Stimulated activated CD4-positive, alpha-beta T cell treated with anti-CD3 and anti-CD28 coated beads, Interleukin-1b, Interleukin-23, amount 100 ng/mL, for 4 hours (primary cell): ENCODE measurements around the gene MOAP1.
"Not testable (repeated sequence)": the region's sequence is repeated elsewhere in the genome, so short reads cannot be mapped to it uniquely, and the experiment has no call there.

Source experiments
- DNase-seq, 2 donors: peaks; one replicate each; pipeline ENCODE4 v3.0.0-alpha.2; 2020; ENCODE audit warnings: low read depth in 2 of 2

The MOAP1 gene

DNA sequence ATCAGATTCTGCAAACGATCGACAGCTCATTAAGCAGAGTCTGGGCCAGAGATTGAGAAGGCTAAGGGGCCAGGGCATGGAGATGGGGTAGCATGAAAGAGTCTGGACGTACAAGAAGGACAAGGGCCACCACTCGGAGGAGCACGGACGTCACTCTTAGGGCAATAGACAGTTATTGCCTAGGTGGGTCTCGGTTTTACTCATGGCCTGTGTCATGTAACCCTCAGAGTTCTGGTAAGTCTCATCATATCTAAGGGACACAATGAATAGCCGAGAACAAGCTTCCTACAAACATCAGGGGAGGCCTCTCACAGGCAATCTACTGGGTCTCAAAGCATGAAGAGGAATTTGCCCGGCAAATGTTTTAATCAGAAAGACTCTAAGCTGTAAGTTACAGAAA, 38.6 kb downstream of the MOAP1 start:
- DNase-seq = no peak

- no peak for DNase-seq
Observed at GRCh38 chr14:93142854-93143652, 41.6 kb downstream of the MOAP1 start.

GRCh38 chr14:93137864-93138263, 46.8 kb downstream of the MOAP1 start:
- no peak for DNase-seq

- DNase-seq = not testable (repeated sequence)
Observed at GRCh38 chr14:93136508-93136907, 48.2 kb downstream of the MOAP1 start.

- no peak for DNase-seq
Observed at GRCh38 chr14:93136009-93136408, 48.7 kb downstream of the MOAP1 start.

GRCh38 chr14:93135399-93135798, 49.3 kb downstream of the MOAP1 start:
- no peak for DNase-seq

GRCh38 chr14:93133464-93133863, 51.2 kb downstream of the MOAP1 start:
- no peak for DNase-seq

DNA sequence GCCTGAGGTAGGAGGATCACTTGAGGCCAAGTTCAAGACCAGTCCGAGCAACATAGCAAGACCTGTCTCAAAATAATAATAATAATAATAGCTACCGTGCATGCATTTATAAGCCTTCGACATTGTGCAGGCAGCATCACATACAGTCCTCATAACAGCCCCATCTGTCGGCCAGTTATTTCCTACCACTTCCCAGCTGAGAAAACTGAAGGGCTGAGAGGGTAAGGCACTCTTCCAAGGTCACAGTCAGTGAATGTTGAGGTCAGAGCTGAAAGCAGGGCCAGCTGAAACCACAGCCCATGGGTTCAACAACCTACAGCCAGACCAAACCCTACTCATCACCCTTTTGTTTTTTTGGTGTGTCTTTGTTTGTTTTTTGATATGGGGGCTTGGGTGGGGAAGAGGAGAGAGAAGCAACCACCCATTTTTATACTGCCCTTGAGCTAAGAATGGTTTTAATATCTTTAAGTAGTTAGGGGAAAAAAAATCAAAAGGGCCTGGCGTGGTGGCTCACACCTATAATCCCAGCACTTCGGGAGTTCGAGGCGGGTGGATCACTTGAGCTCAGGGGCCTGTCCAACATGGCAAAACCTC, 52.1 kb downstream of the MOAP1 start:
- DNase-seq = no peak
